ENCODE measurements around the gene KIAA1549. TPM values are rescaled to one million over a fixed set of nuclear protein-coding genes. Genes with fewer than 3 reads are reported as not detected.

Gene KIAA1549
- total RNA-seq, 4 donors from 2014 or later = 0.83 to 2.1 (median 1.5) TPM

DNA sequence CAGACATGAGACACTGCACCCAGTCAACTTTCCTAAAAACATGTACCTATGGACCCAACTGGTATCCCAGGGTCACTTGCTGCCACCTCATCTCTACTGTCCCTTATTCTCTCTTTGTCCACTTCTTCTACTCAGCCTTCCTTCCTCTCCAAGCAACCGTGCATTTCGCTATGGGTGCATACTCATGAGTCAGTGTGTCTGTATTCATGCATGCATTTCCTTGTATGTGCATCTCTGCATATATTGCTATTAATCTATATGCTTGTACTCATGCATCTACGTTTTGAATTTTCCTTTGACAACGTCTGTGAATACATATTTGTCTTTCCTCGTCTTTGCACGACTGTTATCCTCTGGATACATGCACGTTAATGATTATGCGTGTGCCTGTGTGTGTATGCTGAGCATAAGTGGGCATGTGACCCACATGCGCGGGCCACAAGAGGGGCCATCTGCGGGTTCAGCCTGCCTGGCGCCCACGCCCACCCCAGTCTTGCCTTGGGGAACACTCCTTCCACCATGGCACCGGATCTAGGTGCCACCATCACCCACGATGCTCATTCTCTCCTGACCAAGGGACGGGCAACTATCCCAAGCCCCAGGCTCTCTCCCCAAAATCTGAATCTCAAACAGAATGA, 23.3 kb downstream of the KIAA1549 start:
- H3K27ac ChIP-seq = no peak overlapping the region
- TF ChIP-seq POLR2AphosphoS5 (IDR thresholded peaks at IDR 0.05) = no peak
- no peak for TF ChIP-seq EP300 (IDR thresholded peaks at IDR 0.05)
- TF ChIP-seq, protein P1, sequence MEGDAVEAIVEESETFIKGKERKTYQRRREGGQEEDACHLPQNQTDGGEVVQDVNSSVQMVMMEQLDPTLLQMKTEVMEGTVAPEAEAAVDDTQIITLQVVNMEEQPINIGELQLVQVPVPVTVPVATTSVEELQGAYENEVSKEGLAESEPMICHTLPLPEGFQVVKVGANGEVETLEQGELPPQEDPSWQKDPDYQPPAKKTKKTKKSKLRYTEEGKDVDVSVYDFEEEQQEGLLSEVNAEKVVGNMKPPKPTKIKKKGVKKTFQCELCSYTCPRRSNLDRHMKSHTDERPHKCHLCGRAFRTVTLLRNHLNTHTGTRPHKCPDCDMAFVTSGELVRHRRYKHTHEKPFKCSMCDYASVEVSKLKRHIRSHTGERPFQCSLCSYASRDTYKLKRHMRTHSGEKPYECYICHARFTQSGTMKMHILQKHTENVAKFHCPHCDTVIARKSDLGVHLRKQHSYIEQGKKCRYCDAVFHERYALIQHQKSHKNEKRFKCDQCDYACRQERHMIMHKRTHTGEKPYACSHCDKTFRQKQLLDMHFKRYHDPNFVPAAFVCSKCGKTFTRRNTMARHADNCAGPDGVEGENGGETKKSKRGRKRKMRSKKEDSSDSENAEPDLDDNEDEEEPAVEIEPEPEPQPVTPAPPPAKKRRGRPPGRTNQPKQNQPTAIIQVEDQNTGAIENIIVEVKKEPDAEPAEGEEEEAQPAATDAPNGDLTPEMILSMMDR (IDR thresholded peaks at IDR 0.05) = no peak
- TF ChIP-seq POLR2A (IDR thresholded peaks at IDR 0.05) = no peak
- H3K4me3 ChIP-seq = no peak overlapping the region
- H3K27me3 ChIP-seq = no peaks in the 10 kb centered on the region
- no peaks in the 10 kb centered on the region for H3K9me3 ChIP-seq
- 90% methylated on average over 16 of the region's 16 CpGs for WGBS
- no peaks in the 10 kb centered on the region for H3K4me1 ChIP-seq
- DNase-seq (ENCODE audit: low spot score in 2 of 2) = no peak
- no peaks in the 10 kb centered on the region for H3K36me3 ChIP-seq

DNA sequence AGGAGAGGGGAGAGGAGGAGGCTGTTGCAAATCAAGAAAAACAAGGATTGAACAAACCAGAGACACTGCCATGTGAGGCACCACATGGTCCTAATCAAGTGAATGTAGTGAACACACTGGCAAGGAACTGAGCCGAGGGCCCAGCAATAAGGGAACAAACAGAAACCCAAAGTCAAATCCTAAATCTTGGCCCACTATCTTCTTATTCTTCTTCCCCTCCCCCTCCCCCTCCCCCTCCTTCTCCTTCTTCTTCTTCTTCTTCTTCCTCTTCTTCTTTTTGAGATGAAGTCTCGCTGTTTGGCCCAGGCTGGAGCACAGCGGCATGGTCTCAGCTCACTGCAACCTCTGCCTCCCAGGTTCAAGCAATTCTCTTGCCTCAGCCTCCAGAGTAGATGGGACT, 24.0 kb downstream of the KIAA1549 start:
- no peak for DNase-seq (ENCODE audit: low spot score in 2 of 2)
- no peak overlapping the region for H3K27ac ChIP-seq
- no peaks in the 10 kb centered on the region for H3K36me3 ChIP-seq
- WGBS = 87% methylated on average over 3 of the region's 3 CpGs
- H3K4me3 ChIP-seq = no peak overlapping the region
- TF ChIP-seq POLR2A (IDR thresholded peaks at IDR 0.05) (no peak), EP300 (IDR thresholded peaks at IDR 0.05) (no peak)
- TF ChIP-seq, protein P1 (IDR thresholded peaks at IDR 0.05) = no peak
- no peaks in the 10 kb centered on the region for H3K27me3 ChIP-seq
- no peaks in the 10 kb centered on the region for H3K4me1 ChIP-seq
- no peaks in the 10 kb centered on the region for H3K9me3 ChIP-seq

DNA sequence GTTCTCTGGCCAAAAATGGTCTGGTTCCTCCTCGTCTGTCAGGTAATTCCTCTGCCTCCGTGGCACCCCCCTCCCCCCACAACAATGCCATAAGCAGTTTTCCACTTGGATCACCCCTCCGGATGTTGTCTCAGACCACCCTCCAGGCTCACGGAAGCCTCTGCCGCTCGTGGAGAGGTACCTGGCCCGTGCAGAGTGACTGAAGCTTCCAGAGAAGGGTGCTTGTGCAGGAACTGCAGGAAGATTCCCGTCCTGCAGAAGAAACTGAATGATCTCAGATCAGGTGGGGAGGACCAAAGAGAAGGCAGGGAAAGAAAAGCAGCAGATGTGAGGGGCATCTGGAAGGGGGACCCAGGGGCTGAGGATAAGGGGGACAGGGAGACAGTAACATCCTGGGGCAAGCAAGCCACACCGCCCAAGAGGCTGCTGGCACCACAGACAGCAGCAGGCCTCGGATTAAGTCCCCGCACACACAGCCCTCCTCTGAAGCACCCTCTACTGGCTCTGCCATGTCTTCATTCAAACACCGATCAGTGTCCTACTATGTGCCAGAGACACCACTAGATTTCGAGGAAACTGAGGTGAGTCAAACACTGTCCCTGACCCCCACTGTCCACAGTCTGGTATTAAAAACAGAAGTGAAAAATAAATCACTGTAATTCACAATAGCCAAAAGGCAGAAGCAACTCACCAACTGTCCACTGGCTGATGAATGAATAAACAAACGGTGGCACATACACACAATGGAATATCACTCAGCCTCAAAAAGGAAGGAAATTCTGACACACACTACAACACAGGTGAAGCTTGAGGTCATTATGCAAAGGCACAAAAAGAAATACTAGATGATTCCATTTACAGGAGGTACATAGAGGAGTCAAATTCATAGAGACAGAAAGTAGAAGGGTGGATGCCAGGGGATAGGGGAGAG, 26.4 kb downstream of the KIAA1549 start:
- TF ChIP-seq POLR2AphosphoS5 (IDR thresholded peaks at IDR 0.05) (no peak), EP300 (IDR thresholded peaks at IDR 0.05) (no peak), POLR2A (IDR thresholded peaks at IDR 0.05) (no peak)
- TF ChIP-seq, protein P1 (IDR thresholded peaks at IDR 0.05) = no peak
- 58% methylated on average over 14 of the region's 14 CpGs for WGBS
- no peaks in the 10 kb centered on the region for H3K27me3 ChIP-seq
- no peak for DNase-seq (ENCODE audit: low spot score in 2 of 2)
- no peaks in the 10 kb centered on the region for H3K4me1 ChIP-seq
- H3K27ac ChIP-seq = no peak overlapping the region
- H3K4me3 ChIP-seq = no peak overlapping the region
- no peaks in the 10 kb centered on the region for H3K36me3 ChIP-seq
- no peaks in the 10 kb centered on the region for H3K9me3 ChIP-seq

DNA sequence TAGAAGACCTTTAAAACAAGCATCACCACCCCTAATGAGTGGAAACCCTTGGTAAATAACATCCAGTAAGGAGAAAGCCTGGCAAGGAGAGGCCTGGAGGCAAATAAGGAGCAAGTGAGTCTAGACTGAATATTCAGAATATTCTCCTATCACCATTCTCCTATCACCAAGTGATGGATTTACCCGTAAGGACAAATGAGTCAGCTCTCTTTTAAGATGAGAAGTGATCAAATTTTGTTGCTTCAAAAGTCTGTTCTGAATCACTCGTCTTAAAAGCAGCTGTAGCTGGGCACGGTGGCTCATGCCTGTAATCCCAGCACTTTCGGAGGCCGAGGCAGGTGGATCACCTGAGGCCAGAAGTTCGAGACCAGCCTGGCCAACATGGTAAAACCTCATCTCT, 28.4 kb downstream of the KIAA1549 start:
- no peaks in the 10 kb centered on the region for H3K36me3 ChIP-seq
- no peak overlapping the region for H3K27ac ChIP-seq
- H3K9me3 ChIP-seq = no peaks in the 10 kb centered on the region
- H3K27me3 ChIP-seq = no peaks in the 10 kb centered on the region
- H3K4me3 ChIP-seq = no peak overlapping the region
- TF ChIP-seq, protein P1 (IDR thresholded peaks at IDR 0.05) = no peak
- TF ChIP-seq POLR2AphosphoS5 (IDR thresholded peaks at IDR 0.05) = no peak
- no peak for TF ChIP-seq POLR2A (IDR thresholded peaks at IDR 0.05)
- TF ChIP-seq EP300 (IDR thresholded peaks at IDR 0.05) = no peak
- H3K4me1 ChIP-seq = no peaks in the 10 kb centered on the region
- no peak for DNase-seq (ENCODE audit: low spot score in 2 of 2)
- WGBS = 93% methylated on average over 6 of the region's 6 CpGs

DNA sequence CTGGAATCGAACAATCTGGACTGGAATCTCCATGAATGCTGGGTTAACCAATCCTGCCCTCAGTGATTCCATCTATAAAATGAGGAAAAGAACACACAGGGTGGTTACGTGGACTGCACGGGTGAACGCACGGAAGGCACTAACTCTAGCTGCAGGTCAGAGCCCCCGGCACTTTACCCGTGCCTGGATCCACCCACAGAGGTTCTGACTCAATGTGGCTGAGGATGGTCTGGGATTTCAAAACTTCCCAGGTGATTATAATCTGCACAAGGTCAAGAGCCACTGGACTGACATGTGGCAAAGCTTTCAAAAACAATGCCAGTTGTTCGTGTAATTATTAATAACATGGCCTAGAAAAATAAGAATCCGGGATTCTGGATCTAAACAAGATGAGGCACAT, 29.2 kb downstream of the KIAA1549 start:
- 64% methylated on average over 9 of the region's 9 CpGs for WGBS

More for the DNA sequence above, 29.2 kb downstream of the KIAA1549 start:
- Histone ChIP-seq H3K27ac (no peak overlapping the region), H3K4me1 (no peaks in the 10 kb centered on the region), H3K9me3 (no peaks in the 10 kb centered on the region), H3K36me3 (no peaks in the 10 kb centered on the region), H3K4me3 (no peak overlapping the region), H3K27me3 (no peaks in the 10 kb centered on the region)
- TF ChIP-seq, protein P1 (IDR thresholded peaks at IDR 0.05) = no peak
- TF ChIP-seq POLR2AphosphoS5 (IDR thresholded peaks at IDR 0.05) = no peak
- no peak for TF ChIP-seq EP300 (IDR thresholded peaks at IDR 0.05)
- no peak for TF ChIP-seq POLR2A (IDR thresholded peaks at IDR 0.05)
- no peak for DNase-seq (ENCODE audit: low spot score in 2 of 2)

Data from suprapubic skin (tissue), 4 donors.